Spleen (tissue), 11 donors: Measurements from ENCODE around the gene ZC3H7B. TPM values are rescaled to one million over a fixed set of nuclear protein-coding genes. Genes with fewer than 3 reads are reported as not detected.

Experiments
- DNase-seq: peaks from one replicate; pipeline ENCODE4 v3.0.0-alpha.2; 2020
- H3K27ac ChIP-seq, 8 donors: fragments of 200-600 bp; sonication (generic) in 7 of 8; 1 replicate in 4 of 8; 2 replicates in 4 of 8; pipeline versions ENCODE4 v1.5.0 to v1.8.0; 2016 to 2021; ENCODE audit warnings: inconsistent platforms in 4 of 8, mild to moderate bottlenecking in 4 of 8, moderate library complexity in 1 of 8
- H3K27me3 ChIP-seq, 7 donors: fragments of 200-600 bp; sonication (generic) in 6 of 7; replicated peaks in 1 of 7; 1 replicate in 4 of 7; 2 replicates in 3 of 7; pipeline versions ENCODE4 v1.5.0 to v1.8.0; 2016 to 2021; ENCODE audit warnings: inconsistent platforms in 3 of 7, mild to moderate bottlenecking in 1 of 7
- H3K36me3 ChIP-seq, 6 donors: fragments of 200-600 bp; sonication (generic) in 5 of 6; 1 replicate in 4 of 6; 2 replicates in 2 of 6; pipeline versions ENCODE4 v1.5.0 to v1.8.0; 2016 to 2021; ENCODE audit warnings: inconsistent platforms in 2 of 6
- H3K4me1 ChIP-seq, 6 donors: fragments of 200-600 bp; sonication (generic) in 5 of 6; 1 replicate in 3 of 6; 2 replicates in 3 of 6; pipeline versions ENCODE4 v1.5.0 to v1.8.0; 2016 to 2021; ENCODE audit warnings: inconsistent platforms in 3 of 6
- H3K4me3 ChIP-seq, 8 donors: fragments of 200-600 bp; sonication (generic) in 7 of 8; 1 replicate in 4 of 8; 2 replicates in 4 of 8; pipeline versions ENCODE4 v1.5.0 to v1.8.0; 2016 to 2021; ENCODE audit warnings: inconsistent platforms in 4 of 8, mild to moderate bottlenecking in 4 of 8, moderate library complexity in 2 of 8
- H3K9me3 ChIP-seq, 8 donors: fragments of 200-600 bp; sonication (generic) in 7 of 8; 1 replicate in 4 of 8; 2 replicates in 4 of 8; pipeline versions ENCODE4 v1.5.0 to v1.8.0; 2016 to 2021; ENCODE audit warnings: inconsistent platforms in 4 of 8
- CTCF ChIP-seq, 11 experiments: fragments of 200-600 bp in 7 of 11; fragments of 450-650 bp in 4 of 11; sonication (generic) in 4 of 11; IDR thresholded peaks in 8 of 11; conservative IDR thresholded peaks in 3 of 11; 1 replicate in 7 of 11; 2 replicates in 4 of 11; pipeline versions ENCODE4 v1.4.0 to v1.8.0; 2016 to 2021; ENCODE audit warnings: antibody characterized with exemption in 11 of 11, inconsistent platforms in 4 of 11, mild to moderate bottlenecking in 1 of 11
- POLR2A ChIP-seq, 3 donors: fragments of 450-650 bp; IDR thresholded peaks; one replicate each; pipeline ENCODE4 v1.5.1; 2017; ENCODE audit warnings: antibody characterized with exemption in 3 of 3, mild to moderate bottlenecking in 1 of 3
- POLR2AphosphoS5 ChIP-seq, 3 donors: sonication (generic); formaldehyde crosslinking; IDR thresholded peaks; one replicate each; pipeline ENCODE4 v1.5.1; 2017; ENCODE audit warnings: antibody characterized with exemption in 3 of 3
- WGBS, 5 donors: extraction: QIAGEN DNeasy Blood & Tissue Kit in 3 of 5; methylation state at CpG; one replicate each; pipeline versions ENCODE4 v1.1.5 to v1.1.7; 2013 to 2018; 5-methylcytosine and 5-hydroxymethylcytosine counted together
- intact Hi-C: fragments of 100-400 bp; cut with DNase I; formaldehyde crosslinking; loops from one replicate; pipeline ENCODE4 v1.15.0; 2023; ENCODE audit warnings: low total_unique reads
- polyA plus RNA-seq, 3 donors: library from polyadenylated mRNA; stranded (reverse); fragments of 200-250 nt; gene quantifications; one replicate each; pipeline ENCODE4 v1.2.1, GENCODE V29; 2013
- total RNA-seq, 7 donors: library from RNA; depleted of rRNA in 3 of 7; stranded (reverse); fragments of >200 nt in 3 of 7; fragmentation: NEBNext Ultra II Directional in 4 of 7; extraction: Animal tissue kit (Norgen Biotek cat#: 25700) in 4 of 7; gene quantifications; one replicate each; pipeline versions ENCODE4 v1.1.0 to v1.2.1, GENCODE V29; 2016 to 2021
- donor health status: healthy with polysubstance abuse.
- donor health status: DM: no; HTN: no; CAD: no; lungs with moderate emphysema.
- donor health status: DM: no; HTN: no; CAD: no.
- donor health status: Bipolar disorder and iron deficiency.
- donor health status: healthy.
- donor health status: DM: no; HTN: no; CAD: no.
- donor health status: DM: yes; HTN: yes; CAD: no.

ZC3H7B gene
- total and polyA plus RNA-seq, 10 donors: 10.5 to 59.1 (median 46.9) TPM

- Histone ChIP-seq H3K36me3 (peaks cover 0 to 100% (median 80%) of the 10 kb centered on the region in 6 donors), H3K4me3 (no peak overlapping the region), H3K27ac (peak overlapping the region in 6 of 8 donors; percentile 32 to 63 (median 49)), H3K4me1 (peaks cover 0 to 29% (median 8%) of the 10 kb centered on the region in 6 donors), H3K9me3 (no peaks in the 10 kb centered on the region), H3K27me3 (no peaks in the 10 kb centered on the region)
- DNase-seq: peak; percentile 84
- intact Hi-C loops: no loop called here
- WGBS, 5 donors: 58 to 91% (median 81%) methylated on average over 16 of the region's 16 CpGs
- peak in 3 of 11 experiments; percentile 7 to 31 (median 21) for TF ChIP-seq CTCF (IDR thresholded peaks at IDR 0.05 in 8 of 11, conservative IDR thresholded peaks at IDR 0.05 in 3 of 11)
- peak; percentile 48 to 80 (median 76) for TF ChIP-seq POLR2AphosphoS5 (IDR thresholded peaks at IDR 0.05)
- no peak for TF ChIP-seq POLR2A (IDR thresholded peaks at IDR 0.05)
These were observed 25.8 kb downstream of the ZC3H7B start for GRCh38 chr22:41327124-41327523.

DNA sequence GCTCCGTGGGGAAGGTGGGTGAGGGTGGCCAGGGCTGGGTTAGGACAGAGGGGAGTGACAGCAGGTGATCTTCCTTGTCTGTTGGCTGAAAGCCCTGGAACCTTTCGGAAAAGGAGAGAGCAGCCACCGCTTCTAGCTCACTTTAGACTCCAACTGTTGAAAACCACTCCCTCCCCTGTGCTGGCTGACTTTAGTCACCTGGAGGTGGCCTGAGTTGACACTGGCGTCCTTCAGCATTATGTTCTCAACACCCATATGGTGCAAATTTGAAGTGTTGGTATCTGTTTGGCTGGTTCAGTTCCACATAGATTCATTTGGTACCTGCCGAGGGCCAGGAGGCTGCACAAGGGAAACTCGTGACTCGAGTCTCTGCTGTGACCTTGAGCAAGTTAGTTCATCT is 28.8 kb downstream of the ZC3H7B start:
- H3K4me1 ChIP-seq: peaks cover 0 to 20% (median 4%) of the 10 kb centered on the region in 6 donors
- intact Hi-C loops: no loop called here
- no peak for DNase-seq
- 92 to 94% (median 94%) methylated on average over 7 of the region's 7 CpGs for WGBS, 5 donors
- H3K36me3 ChIP-seq: peaks cover 0 to 100% (median 87%) of the 10 kb centered on the region in 6 donors
- no peak for TF ChIP-seq POLR2A (IDR thresholded peaks at IDR 0.05)
- TF ChIP-seq CTCF (IDR thresholded peaks at IDR 0.05 in 8 of 11, conservative IDR thresholded peaks at IDR 0.05 in 3 of 11): no peak
- TF ChIP-seq POLR2AphosphoS5 (IDR thresholded peaks at IDR 0.05): no peak
- no peaks in the 10 kb centered on the region for H3K9me3 ChIP-seq
- no peak overlapping the region for H3K27ac ChIP-seq
- no peaks in the 10 kb centered on the region for H3K27me3 ChIP-seq
- no peak overlapping the region for H3K4me3 ChIP-seq

GRCh38 chr22:41332217-41332939 is 31.1 kb downstream of the ZC3H7B start:
- no peak overlapping the region for H3K4me3 ChIP-seq
- peak overlapping the region in 1 of 8 donors; percentile 14 for H3K27ac ChIP-seq
- peaks cover 0 to 100% (median 77%) of the 10 kb centered on the region in 6 donors for H3K36me3 ChIP-seq
- TF ChIP-seq POLR2AphosphoS5 (IDR thresholded peaks at IDR 0.05): no peak
- no peak for TF ChIP-seq POLR2A (IDR thresholded peaks at IDR 0.05)
- no peak for TF ChIP-seq CTCF (IDR thresholded peaks at IDR 0.05 in 8 of 11, conservative IDR thresholded peaks at IDR 0.05 in 3 of 11)
- H3K27me3 ChIP-seq: no peaks in the 10 kb centered on the region
- WGBS, 5 donors: 78 to 93% (median 81%) methylated on average over 14 to 15 of the region's 15 CpGs
- DNase-seq: no peak
- no peaks in the 10 kb centered on the region for H3K9me3 ChIP-seq
- H3K4me1 ChIP-seq: peaks cover 0 to 4% (median 0%) of the 10 kb centered on the region in 6 donors
- intact Hi-C loops: no loop called here

DNA sequence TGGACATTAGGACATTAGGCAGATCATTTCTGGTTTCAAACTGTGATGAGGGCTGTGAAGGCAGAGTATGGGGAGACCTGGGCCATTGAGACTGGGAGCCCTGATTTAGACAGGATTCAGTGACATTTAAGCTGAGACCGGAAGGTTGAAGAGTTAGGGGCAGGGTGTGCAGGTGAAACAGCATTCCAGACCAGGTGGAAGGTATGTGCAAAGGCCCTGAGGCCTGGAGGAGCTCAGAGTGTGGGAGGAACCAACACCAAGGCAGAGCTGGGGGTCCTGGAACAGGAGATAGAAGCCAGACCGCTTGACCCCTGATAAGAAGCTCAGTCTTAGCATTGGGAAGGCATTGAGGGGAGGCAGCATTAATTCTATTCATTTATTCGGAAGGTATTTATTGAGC is 32.5 kb downstream of the ZC3H7B start:
- TF ChIP-seq POLR2AphosphoS5 (IDR thresholded peaks at IDR 0.05) (no peak), CTCF (IDR thresholded peaks at IDR 0.05 in 8 of 11, conservative IDR thresholded peaks at IDR 0.05 in 3 of 11) (no peak), POLR2A (IDR thresholded peaks at IDR 0.05) (no peak)
- no peak overlapping the region for H3K4me3 ChIP-seq
- peaks cover 0 to 100% (median 73%) of the 10 kb centered on the region in 6 donors for H3K36me3 ChIP-seq
- no peaks in the 10 kb centered on the region for H3K4me1 ChIP-seq
- 97 to 100% (median 97%) methylated on average over 3 of the region's 3 CpGs for WGBS, 5 donors
- H3K27ac ChIP-seq: no peak overlapping the region
- intact Hi-C loops: no loop called here
- H3K27me3 ChIP-seq: no peaks in the 10 kb centered on the region
- no peaks in the 10 kb centered on the region for H3K9me3 ChIP-seq
- DNase-seq: no peak
